DOHH2 (cell line): Measurements from ENCODE around the gene EIF3K.

ENCODE experiments used
- H3F3A ChIP-seq: fragments of 200-600 bp; sonication (generic), shearing (Covaris generic); 2 replicates; pipeline ENCODE4 v1.6.0; 2016; ENCODE audit warnings: antibody characterized with exemption, mild to moderate bottlenecking; ENCODE audit not compliant: control insufficient read depth, insufficient read depth
- H3K27ac ChIP-seq: fragments of 200-600 bp; sonication (generic); 2 replicates; pipeline ENCODE4 v1.5.1; 2014; ENCODE audit warnings: low read depth, mild to moderate bottlenecking, low read length, moderate library complexity
- H3K27me3 ChIP-seq: fragments of 200-600 bp; sonication (generic); 2 replicates; pipeline ENCODE4 v1.6.1; 2014; ENCODE audit warnings: mild to moderate bottlenecking, low read length, mixed read lengths; ENCODE audit not compliant: control insufficient read depth
- H3K36me3 ChIP-seq: fragments of 200-600 bp; sonication (generic); 2 replicates; pipeline ENCODE4 v1.6.1; 2014; ENCODE audit warnings: mild to moderate bottlenecking, low read length, moderate library complexity, mixed read lengths; ENCODE audit not compliant: control insufficient read depth
- H3K4me1 ChIP-seq: fragments of 200-600 bp; sonication (generic); 2 replicates; pipeline ENCODE4 v1.6.1; 2014; ENCODE audit warnings: mild to moderate bottlenecking, low read length, mixed read lengths; ENCODE audit not compliant: control insufficient read depth
- H3K4me2 ChIP-seq: fragments of 200-600 bp; sonication (generic); 2 replicates; pipeline ENCODE4 v1.6.0; 2014; ENCODE audit warnings: mild to moderate bottlenecking, low read length, moderate library complexity
- H3K4me3 ChIP-seq: fragments of 200-600 bp; sonication (generic); 2 replicates; pipeline ENCODE4 v1.5.1; 2014; ENCODE audit warnings: mild to moderate bottlenecking, low read length, mixed read lengths
- H3K79me2 ChIP-seq: fragments of 200-600 bp; sonication (generic); 2 replicates; pipeline ENCODE4 v1.6.1; 2014; ENCODE audit warnings: mild to moderate bottlenecking, low read length, mixed read lengths; ENCODE audit not compliant: control insufficient read depth
- H3K9me2 ChIP-seq: fragments of 200-600 bp; sonication (generic); replicated peaks from 2 replicates; pipeline ENCODE4 v1.6.1; 2014; ENCODE audit warnings: mild to moderate bottlenecking, low read length, mixed read lengths; ENCODE audit not compliant: control insufficient read depth
- H3K9me3 ChIP-seq: fragments of 200-600 bp; sonication (generic); 2 replicates; pipeline ENCODE4 v1.6.1; 2014; ENCODE audit warnings: antibody characterized with exemption, low read length, mixed read lengths; ENCODE audit not compliant: control insufficient read depth, insufficient read depth
- H4K20me1 ChIP-seq: fragments of 200-600 bp; sonication (generic); 2 replicates; pipeline ENCODE4 v1.6.0; 2014; ENCODE audit warnings: low read depth, mild to moderate bottlenecking, antibody characterized with exemption, low read length, moderate library complexity; ENCODE audit not compliant: control insufficient read depth, insufficient read depth
- EZH2phosphoT487 ChIP-seq: fragments of 200-600 bp; sonication (generic); IDR thresholded peaks from 2 replicates; pipeline ENCODE4 v1.6.1; 2017; ENCODE audit warnings: borderline replicate concordance, mild to moderate bottlenecking, antibody characterized with exemption, low read length, moderate library complexity, mixed read lengths
- TF ChIP-seq, protein P1 (sequence below): fragments of 200-600 bp; sonication (generic); IDR thresholded peaks from one replicate; pipeline ENCODE4 v1.5.1; 2014; ENCODE audit warnings: antibody characterized with exemption, mild to moderate bottlenecking, low read depth, low read length; ENCODE audit not compliant: poor library complexity, severe bottlenecking

EIF3K gene

DNA sequence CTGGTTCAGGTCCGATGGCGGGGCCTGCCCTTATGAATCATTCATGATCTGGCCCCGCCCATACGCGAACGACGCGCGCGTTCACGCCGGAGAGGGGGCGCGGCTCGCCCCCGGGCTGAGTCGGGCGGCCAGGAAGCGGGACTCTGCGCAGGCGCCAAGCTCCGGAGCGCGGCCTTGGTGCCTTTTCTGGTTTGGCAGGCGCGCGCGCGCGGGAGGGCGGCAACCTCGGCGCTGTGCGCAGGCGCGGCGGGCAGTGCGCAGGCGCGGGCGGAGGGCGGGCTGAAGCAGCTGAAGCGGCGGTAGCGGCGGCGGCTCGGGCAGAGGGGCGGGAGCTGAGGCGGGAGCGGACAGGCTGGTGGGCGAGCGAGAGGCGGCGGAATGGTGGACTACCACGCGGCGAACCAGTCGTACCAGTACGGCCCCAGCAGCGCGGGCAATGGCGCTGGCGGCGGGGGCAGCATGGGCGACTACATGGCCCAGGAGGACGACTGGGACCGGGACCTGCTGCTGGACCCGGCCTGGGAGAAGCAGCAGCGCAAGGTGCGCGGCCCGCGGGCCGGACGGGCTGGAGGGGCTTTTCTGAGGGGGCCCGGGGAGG lies 28.5 kb downstream of the EIF3K start, which contains the start of gene ACTN4:
ACTN4 (plus strand) TSS at position 282 of the 598 bp plus-strand sequence; CDS start at position 379, 97 bp downstream.
- peaks cover 50% of the 10 kb centered on the region for H3K79me2 ChIP-seq
- peak within 1 kb of the TSS; percentile 90 for H3K4me3 ChIP-seq

DNA sequence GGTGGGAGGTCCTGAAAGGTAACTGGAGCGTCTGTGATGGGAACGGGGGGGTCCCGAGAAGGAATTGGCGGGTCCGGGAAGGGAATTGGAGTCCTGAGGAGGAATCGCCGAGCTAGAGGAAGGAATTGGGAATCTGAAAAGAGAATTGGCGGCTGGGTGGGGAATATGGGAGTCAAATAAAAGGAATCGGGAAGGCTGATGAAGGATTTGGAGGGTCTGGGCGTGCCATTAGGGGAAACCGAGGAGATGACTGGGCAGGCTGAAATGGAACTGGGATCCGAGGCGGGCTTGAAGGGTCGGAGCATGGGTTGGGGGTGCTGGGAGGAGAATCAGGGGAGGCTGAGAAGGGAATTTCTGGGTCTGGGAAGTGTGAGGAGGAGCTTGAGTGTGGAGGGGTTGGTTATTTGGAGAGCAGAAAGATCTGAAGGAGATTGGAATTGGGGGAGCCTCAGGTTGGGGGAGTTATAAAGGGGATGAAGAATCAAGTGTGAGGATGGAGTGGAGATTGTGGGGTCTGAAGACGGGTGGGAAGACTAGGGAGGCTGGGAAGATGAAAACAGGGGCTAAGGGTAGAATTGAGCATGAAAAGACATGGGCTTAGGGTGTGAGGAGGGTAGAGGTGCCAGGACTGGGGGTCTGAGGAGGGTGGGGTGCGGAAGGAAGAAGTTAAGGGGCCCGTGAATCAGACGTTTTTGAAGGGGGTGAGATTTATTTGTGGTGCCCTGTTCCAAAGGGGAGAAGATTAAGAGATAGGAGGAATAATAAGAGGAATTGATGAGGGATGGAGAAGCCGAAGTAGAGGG lies 29.2 kb downstream of the EIF3K start:
- Histone ChIP-seq H3K79me2 (peaks cover 57% of the 10 kb centered on the region), H3K4me1 (peaks cover 19% of the 10 kb centered on the region), H3K9me3 (no peaks in the 10 kb centered on the region), H3K27me3 (no peaks in the 10 kb centered on the region), H3K9me2 (no peaks in the 10 kb centered on the region), H3K4me3 (peak overlapping the region; percentile 90), H3K4me2 (peak overlapping the region; percentile 71), H3K36me3 (no peaks in the 10 kb centered on the region), H4K20me1 (peaks cover 14% of the 10 kb centered on the region), H3K27ac (peak overlapping the region; percentile 26; the same call in 1 of the 2 replicates), H3F3A (0 out of 2 replicates have a peak, but pooled peaks cover 3% of the 10 kb centered on the region)
- TF ChIP-seq, protein P1, sequence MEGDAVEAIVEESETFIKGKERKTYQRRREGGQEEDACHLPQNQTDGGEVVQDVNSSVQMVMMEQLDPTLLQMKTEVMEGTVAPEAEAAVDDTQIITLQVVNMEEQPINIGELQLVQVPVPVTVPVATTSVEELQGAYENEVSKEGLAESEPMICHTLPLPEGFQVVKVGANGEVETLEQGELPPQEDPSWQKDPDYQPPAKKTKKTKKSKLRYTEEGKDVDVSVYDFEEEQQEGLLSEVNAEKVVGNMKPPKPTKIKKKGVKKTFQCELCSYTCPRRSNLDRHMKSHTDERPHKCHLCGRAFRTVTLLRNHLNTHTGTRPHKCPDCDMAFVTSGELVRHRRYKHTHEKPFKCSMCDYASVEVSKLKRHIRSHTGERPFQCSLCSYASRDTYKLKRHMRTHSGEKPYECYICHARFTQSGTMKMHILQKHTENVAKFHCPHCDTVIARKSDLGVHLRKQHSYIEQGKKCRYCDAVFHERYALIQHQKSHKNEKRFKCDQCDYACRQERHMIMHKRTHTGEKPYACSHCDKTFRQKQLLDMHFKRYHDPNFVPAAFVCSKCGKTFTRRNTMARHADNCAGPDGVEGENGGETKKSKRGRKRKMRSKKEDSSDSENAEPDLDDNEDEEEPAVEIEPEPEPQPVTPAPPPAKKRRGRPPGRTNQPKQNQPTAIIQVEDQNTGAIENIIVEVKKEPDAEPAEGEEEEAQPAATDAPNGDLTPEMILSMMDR, result no peak
- no peak for TF ChIP-seq EZH2phosphoT487

More for the DNA sequence above, 28.5 kb downstream of the EIF3K start, which contains the start of gene ACTN4:
- Histone ChIP-seq H3K4me2 (peak within 1 kb of the TSS; percentile 71), H4K20me1 (peaks cover 14% of the 10 kb centered on the region), H3F3A (0 out of 2 replicates have a peak, but pooled peaks cover 3% of the 10 kb centered on the region), H3K27me3 (no peaks in the 10 kb centered on the region), H3K36me3 (no peaks in the 10 kb centered on the region), H3K9me2 (no peaks in the 10 kb centered on the region), H3K9me3 (no peaks in the 10 kb centered on the region), H3K4me1 (peaks cover 23% of the 10 kb centered on the region), H3K27ac (peak within 1 kb of the TSS; percentile 26; the same call in 1 of the 2 replicates)
- TF ChIP-seq, protein P1, result no peak
- TF ChIP-seq EZH2phosphoT487, result no peak

DNA sequence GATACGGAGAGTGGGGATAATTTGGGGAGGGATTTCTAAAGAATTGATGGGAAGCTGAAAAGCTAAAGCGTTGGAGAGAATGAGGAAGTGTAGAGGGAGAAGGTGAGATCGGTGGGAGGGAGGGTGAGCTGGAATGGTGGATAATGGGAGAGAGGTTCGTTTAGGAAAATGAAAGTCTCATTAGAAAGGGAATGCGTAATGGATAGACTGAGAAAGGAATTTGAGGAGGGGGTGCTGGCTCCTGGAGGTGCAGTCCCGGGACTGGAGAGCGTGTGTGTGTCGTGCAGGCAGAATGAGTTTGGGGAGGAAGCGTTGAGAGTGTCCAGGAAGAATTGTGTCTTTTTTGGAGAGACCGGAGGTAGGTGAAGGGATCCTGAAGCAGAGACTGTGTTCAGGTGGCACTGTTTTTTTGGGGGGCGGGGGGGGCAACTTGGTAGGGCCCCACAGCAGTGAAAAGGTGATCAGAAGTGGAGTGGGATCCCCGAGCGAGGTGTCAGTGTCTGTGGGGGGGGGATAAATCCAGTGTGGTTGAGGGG lies 29.8 kb downstream of the EIF3K start:
- H3K9me3 ChIP-seq, result no peaks in the 10 kb centered on the region
- no peak for TF ChIP-seq EZH2phosphoT487
- TF ChIP-seq, protein P1, result no peak
- H3K4me3 ChIP-seq, result peak overlapping the region; percentile 90
- H3K27ac ChIP-seq, result no peak overlapping the region
- H3K9me2 ChIP-seq, result no peaks in the 10 kb centered on the region
- H3K4me2 ChIP-seq, result peak overlapping the region; percentile 71
- peaks cover 19% of the 10 kb centered on the region for H3K4me1 ChIP-seq
- peaks cover 2% of the 10 kb centered on the region; the same call in 1 of the 2 replicates for H3K36me3 ChIP-seq
- peaks cover 14% of the 10 kb centered on the region for H4K20me1 ChIP-seq
- no peaks in the 10 kb centered on the region for H3K27me3 ChIP-seq
- H3K79me2 ChIP-seq, result peaks cover 64% of the 10 kb centered on the region
- 0 out of 2 replicates have a peak, but pooled peaks cover 3% of the 10 kb centered on the region for H3F3A ChIP-seq
